Measurements from ENCODE around the gene PCDHA11. TPM values are rescaled to one million over a fixed set of nuclear protein-coding genes. Genes with fewer than 3 reads are reported as not detected.
"Not testable (repeated sequence)": the region's sequence is repeated elsewhere in the genome, so short reads cannot be mapped to it uniquely, and the experiment has no call there.

PCDHA11 gene
- total RNA-seq, 1 donor, result 0.10 TPM

DNA sequence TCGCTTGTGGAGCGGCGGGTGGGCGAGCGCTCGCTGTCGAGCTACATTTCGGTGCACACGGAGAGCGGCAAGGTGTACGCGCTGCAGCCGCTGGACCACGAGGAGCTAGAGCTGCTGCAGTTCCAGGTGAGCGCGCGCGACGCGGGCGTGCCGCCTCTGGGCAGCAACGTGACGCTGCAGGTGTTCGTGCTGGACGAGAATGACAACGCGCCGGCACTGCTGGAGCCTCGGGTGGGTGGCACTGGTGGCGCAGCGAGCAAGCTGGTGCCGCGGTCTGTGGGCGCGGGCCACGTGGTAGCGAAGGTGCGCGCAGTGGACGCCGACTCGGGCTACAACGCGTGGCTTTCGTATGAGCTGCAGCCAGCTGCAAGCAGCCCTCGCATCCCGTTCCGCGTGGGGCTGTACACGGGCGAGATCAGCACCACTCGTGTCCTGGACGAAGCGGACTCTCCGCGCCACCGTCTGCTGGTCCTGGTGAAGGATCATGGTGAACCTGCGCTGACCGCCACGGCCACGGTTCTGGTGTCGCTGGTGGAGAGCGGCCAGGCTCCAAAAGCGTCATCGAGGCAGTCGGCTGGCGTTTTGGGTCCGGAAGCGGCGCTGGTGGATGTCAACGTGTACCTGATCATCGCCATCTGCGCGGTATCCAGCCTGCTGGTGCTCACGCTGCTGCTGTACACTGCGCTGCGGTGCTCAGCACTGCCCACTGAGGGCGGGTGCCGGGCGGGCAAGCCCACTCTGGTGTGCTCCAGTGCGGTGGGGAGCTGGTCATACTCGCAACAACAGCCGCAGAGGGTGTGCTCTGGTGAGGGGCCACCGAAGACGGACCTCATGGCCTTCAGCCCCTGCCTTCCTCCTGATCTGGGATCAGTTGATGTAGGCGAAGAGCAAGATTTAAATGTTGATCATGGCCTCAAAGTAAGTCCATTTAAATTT, 25.7 kb upstream of the PCDHA11 start:
- Histone ChIP-seq H3K4me3 (ENCODE audit: low read length) (no peak overlapping the region), H3K9me3 (ENCODE audit: low read depth, low read length) (peaks cover 11% of the 10 kb centered on the region), H3K4me1 (ENCODE audit: insufficient read depth, low read length) (no peaks in the 10 kb centered on the region), H3K27me3 (ENCODE audit: insufficient read depth, low read length) (peaks cover 12% of the 10 kb centered on the region)

DNA sequence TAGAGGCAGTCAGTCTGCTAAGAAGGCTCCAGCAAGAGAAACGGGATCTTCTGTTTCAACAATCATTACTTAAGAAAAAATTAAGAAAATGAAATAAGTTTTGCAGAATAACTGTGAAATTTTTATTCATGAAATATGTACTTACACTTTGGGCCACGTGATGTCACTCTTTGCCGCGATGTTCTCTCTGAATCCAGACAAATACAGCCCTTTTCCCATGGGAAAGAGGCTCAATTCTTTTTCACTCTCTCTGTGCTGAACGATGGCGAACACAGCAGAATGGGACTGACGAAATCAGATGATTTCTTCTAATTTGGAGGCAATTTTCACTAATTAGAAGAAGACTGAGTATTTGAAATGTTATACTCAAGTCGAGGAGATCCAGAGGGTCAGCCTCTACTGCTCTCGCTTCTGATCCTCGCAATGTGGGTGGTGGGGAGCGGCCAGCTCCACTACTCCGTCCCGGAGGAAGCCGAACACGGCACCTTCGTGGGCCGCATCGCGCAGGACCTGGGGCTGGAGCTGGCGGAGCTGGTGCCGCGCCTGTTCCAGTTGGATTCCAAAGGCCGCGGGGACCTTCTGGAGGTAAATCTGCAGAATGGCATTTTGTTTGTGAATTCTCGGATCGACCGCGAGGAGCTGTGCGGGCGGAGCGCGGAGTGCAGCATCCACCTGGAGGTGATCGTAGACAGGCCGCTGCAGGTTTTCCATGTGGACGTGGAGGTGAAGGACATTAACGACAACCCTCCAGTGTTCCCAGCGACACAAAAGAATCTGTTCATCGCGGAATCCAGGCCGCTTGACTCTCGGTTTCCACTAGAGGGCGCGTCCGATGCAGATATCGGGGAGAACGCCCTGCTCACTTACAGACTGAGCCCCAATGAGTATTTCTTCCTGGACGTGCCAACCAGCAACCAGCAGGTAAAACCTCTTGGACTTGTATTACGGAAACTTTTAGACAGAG, 20.3 kb upstream of the PCDHA11 start, which contains the start of gene PCDHA9:
PCDHA9 (plus strand) TSS at position 244 of the 964 bp plus-strand sequence; CDS start at position 358, 114 bp downstream.
- H3K4me3 ChIP-seq (ENCODE audit: low read length); H3K4me1 ChIP-seq (ENCODE audit: insufficient read depth, low read length); H3K27me3 ChIP-seq (ENCODE audit: insufficient read depth, low read length); H3K9me3 ChIP-seq (ENCODE audit: low read depth, low read length): not testable (repeated sequence)

- H3K9me3 ChIP-seq (ENCODE audit: low read depth, low read length); H3K4me3 ChIP-seq (ENCODE audit: low read length); H3K4me1 ChIP-seq (ENCODE audit: insufficient read depth, low read length): not testable (repeated sequence)
- peaks cover 10% of the 10 kb centered on the region for H3K27me3 ChIP-seq (ENCODE audit: insufficient read depth, low read length)
Observed at GRCh38 chr5:140849831-140850634, 18.7 kb upstream of the PCDHA11 start.

DNA sequence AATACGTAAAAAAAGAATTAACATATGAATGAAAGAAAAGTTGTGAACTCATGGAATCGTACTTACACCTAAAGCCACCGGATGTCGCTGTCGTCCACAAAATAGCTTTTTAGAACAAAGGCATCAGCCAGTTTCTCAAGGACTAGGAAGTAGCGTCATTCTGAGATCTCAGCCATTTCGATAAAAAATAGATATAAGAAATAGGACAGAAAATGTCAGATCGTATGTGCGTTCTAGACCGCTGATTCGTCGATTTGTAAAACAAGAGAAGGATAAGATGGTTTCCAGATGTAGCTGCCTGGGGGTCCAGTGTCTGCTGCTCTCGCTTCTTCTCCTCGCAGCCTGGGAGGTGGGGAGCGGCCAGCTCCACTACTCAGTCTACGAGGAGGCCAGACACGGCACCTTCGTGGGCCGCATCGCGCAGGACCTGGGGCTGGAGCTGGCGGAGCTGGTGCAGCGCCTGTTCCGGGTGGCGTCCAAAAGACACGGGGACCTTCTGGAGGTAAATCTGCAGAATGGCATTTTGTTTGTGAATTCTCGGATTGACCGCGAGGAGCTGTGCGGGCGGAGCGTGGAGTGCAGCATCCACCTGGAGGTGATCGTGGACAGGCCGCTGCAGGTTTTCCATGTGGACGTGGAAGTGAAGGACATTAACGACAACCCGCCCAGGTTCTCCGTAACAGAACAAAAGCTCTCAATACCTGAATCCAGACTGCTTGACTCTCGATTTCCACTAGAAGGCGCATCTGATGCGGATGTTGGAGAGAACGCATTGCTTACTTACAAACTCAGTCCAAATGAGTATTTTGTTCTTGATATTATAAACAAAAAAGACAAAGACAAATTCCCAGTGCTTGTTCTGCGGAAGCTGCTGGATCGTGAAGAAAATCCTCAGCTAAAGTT, 12.7 kb upstream of the PCDHA11 start, which contains the start of gene PCDHA10:
PCDHA10 (plus strand) TSS at position 126 of the 903 bp plus-strand sequence; CDS start at position 278, 152 bp downstream.
- Histone ChIP-seq H3K4me1 (ENCODE audit: insufficient read depth, low read length) (no peaks in the 10 kb centered on the region), H3K9me3 (ENCODE audit: low read depth, low read length) (no peaks in the 10 kb centered on the region), H3K4me3 (ENCODE audit: low read length) (no peak within 1 kb of the TSS), H3K27me3 (ENCODE audit: insufficient read depth, low read length) (peaks cover 16% of the 10 kb centered on the region)

DNA sequence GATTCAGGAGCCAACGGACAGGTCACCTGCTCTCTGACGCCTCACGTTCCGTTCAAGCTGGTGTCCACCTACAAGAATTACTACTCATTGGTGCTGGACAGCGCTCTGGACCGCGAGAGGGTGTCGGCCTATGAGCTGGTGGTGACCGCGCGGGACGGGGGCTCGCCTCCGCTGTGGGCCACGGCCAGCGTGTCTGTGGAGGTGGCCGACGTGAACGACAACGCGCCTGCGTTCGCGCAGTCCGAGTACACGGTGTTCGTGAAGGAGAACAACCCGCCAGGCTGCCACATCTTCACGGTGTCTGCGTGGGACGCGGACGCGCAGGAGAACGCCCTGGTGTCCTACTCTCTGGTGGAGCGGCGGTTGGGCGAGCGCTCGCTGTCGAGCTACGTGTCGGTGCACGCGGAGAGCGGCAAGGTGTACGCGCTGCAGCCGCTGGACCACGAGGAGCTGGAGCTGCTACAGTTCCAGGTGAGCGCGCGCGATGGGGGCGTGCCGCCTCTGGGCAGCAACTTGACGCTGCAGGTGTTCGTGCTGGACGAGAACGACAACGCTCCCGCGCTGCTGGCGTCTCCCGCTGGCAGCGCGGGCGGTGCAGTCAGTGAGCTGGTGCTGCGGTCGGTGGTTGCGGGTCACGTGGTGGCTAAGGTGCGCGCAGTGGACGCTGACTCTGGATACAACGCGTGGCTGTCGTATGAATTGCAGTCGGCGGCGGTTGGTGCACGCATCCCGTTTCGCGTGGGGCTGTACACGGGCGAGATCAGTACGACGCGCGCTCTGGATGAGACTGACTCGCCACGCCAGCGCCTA, 11.4 kb upstream of the PCDHA11 start:
- Histone ChIP-seq H3K27me3 (ENCODE audit: insufficient read depth, low read length) (peaks cover 16% of the 10 kb centered on the region), H3K9me3 (ENCODE audit: low read depth, low read length) (no peaks in the 10 kb centered on the region), H3K4me1 (ENCODE audit: insufficient read depth, low read length) (no peaks in the 10 kb centered on the region), H3K4me3 (ENCODE audit: low read length) (no peak overlapping the region)

GRCh38 chr5:140857987-140858240, 10.8 kb upstream of the PCDHA11 start:
- peaks cover 16% of the 10 kb centered on the region for H3K27me3 ChIP-seq (ENCODE audit: insufficient read depth, low read length)
- H3K9me3 ChIP-seq (ENCODE audit: low read depth, low read length), result no peaks in the 10 kb centered on the region
- H3K4me3 ChIP-seq (ENCODE audit: low read length), result no peak overlapping the region
- no peaks in the 10 kb centered on the region for H3K4me1 ChIP-seq (ENCODE audit: insufficient read depth, low read length)

DNA sequence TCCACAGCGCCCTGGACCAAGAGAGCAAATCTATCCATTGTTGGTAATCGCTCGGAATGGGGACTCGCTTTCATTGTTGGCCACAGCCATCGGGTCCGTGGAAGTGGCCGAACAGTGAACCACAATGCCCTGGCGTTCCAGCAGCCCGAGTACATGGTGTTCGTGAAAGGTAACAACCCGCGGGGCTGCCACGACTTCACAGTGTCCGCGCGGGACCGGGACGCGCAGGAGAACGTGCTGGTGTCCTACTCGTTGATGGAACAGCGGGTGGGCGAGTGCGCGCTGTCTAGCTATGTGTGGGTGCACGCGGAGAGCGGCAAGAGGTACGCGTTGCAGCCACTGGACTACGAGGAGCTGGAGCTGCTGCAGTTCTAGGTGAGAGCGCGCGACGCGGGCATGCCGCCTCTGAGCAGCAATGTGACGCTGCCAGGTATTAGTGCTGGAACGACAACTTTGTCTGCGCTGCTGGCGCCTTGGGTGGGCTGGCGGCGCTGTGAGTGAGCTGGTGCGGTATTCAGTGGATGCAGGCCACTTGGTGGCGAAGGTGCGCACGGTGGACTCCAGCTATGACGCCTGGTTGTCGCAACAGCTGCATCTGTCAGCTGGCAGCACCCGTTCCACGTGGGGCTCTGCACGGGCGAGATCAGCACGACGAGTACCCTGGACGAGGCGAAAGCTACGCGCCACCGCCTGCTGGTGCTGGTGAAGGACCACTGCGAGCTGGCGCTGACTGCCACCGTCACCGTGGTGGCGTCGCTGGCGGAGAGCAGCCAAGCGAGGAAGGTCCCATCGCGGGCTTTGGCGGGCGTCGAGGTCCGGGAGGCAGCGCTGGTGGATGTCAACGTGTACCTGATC, 6.1 kb upstream of the PCDHA11 start:
- Histone ChIP-seq H3K4me3 (ENCODE audit: low read length) (no peak overlapping the region), H3K4me1 (ENCODE audit: insufficient read depth, low read length) (no peaks in the 10 kb centered on the region)

DNA sequence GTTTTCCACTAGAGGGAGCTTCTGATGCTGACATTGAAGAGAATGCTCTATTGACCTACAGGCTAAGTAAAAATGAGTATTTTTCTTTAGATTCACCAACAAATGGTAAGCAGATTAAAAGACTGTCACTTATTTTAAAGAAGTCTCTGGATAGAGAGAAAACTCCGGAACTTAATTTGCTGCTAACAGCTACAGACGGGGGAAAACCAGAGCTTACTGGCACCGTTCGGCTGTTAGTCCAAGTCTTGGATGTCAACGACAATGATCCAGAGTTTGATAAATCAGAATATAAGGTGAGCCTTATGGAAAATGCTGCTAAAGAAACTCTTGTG, 764 bp downstream of the PCDHA11 start:
- no peaks in the 10 kb centered on the region for H3K4me1 ChIP-seq (ENCODE audit: insufficient read depth, low read length)
- peaks cover 5% of the 10 kb centered on the region for H3K9me3 ChIP-seq (ENCODE audit: low read depth, low read length)
- H3K4me3 ChIP-seq (ENCODE audit: low read length), result no peak overlapping the region
- H3K27me3 ChIP-seq (ENCODE audit: insufficient read depth, low read length), result peaks cover 23% of the 10 kb centered on the region

More for the DNA sequence above, 6.1 kb upstream of the PCDHA11 start:
- no peaks in the 10 kb centered on the region for H3K9me3 ChIP-seq (ENCODE audit: low read depth, low read length)
- peaks cover 11% of the 10 kb centered on the region for H3K27me3 ChIP-seq (ENCODE audit: insufficient read depth, low read length)

GRCh38 chr5:140870221-140871201, 1.8 kb downstream of the PCDHA11 start:
- Histone ChIP-seq H3K4me1 (ENCODE audit: insufficient read depth, low read length) (no peaks in the 10 kb centered on the region), H3K27me3 (ENCODE audit: insufficient read depth, low read length) (peaks cover 29% of the 10 kb centered on the region), H3K9me3 (ENCODE audit: low read depth, low read length) (peaks cover 6% of the 10 kb centered on the region), H3K4me3 (ENCODE audit: low read length) (no peak overlapping the region)

DNA sequence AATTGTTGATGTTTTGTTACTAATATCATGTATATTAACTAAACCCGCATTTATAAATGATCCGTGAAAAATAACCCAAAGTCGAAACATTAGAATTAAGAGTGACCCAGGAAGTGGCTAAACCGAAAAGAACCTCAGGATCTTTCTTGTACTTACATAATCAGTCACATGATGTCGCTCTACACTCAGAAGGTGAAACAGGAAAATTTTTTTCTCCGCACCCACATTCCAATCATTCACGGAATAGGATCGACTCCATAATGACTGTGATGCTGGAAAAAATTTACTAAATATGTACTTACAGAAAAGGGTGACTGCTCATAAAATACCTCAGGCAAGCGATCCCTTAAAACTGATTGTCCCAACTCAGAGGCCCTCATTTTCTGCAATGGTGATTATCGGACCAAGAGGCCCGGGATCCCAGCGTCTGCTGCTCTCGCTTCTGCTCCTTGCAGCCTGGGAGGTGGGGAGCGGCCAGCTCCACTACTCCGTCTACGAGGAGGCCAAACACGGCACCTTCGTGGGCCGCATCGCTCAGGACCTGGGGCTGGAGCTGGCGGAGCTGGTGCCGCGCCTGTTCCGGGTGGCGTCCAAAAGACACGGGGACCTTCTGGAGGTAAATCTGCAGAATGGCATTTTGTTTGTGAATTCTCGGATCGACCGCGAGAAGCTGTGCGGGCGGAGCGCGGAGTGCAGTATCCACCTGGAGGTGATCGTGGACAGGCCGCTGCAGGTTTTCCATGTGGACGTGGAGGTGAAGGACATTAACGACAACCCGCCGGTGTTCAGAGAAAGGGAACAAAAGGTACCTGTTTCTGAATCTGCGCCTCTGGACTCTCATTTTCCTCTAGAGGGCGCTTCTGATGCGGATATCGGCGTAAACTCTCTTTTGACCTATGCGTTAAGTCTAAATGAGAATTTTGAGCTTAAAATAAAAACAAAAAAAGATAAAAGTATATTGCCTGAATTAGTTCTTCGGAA, 6.6 kb downstream of the PCDHA11 start, which contains the start of gene PCDHA12:
PCDHA12 (plus strand) TSS at position 224 of the 981 bp plus-strand sequence; CDS start at position 389, 165 bp downstream.
- peaks cover 6% of the 10 kb centered on the region for H3K9me3 ChIP-seq (ENCODE audit: low read depth, low read length)
- peaks cover 43% of the 10 kb centered on the region for H3K27me3 ChIP-seq (ENCODE audit: insufficient read depth, low read length)

More for the DNA sequence above, 6.6 kb downstream of the PCDHA11 start, which contains the start of gene PCDHA12:
- H3K4me3 ChIP-seq (ENCODE audit: low read length), result no peak within 1 kb of the TSS
- H3K4me1 ChIP-seq (ENCODE audit: insufficient read depth, low read length), result no peaks in the 10 kb centered on the region

All from mononuclear cell (primary cell).